ENCODE measurements around the gene GPR37L1.

DNA sequence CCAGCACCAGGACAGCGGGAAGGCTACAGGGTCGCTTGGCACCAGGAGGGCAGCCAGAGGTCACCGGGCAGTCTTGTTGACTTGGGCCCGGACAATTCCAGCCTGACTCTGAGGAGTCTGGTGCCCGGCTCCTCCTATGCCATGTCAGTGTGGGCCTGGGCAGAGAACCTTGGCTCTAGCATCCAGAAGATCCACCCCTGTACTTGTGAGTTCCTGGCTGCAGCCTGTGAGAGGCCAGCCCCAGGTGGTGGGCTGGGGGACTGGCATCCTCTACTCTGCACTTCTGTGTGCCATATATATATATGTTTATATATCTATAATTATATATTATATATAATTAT lies 49.3 kb downstream of the GPR37L1 start:
- TF ChIP-seq, protein P1, sequence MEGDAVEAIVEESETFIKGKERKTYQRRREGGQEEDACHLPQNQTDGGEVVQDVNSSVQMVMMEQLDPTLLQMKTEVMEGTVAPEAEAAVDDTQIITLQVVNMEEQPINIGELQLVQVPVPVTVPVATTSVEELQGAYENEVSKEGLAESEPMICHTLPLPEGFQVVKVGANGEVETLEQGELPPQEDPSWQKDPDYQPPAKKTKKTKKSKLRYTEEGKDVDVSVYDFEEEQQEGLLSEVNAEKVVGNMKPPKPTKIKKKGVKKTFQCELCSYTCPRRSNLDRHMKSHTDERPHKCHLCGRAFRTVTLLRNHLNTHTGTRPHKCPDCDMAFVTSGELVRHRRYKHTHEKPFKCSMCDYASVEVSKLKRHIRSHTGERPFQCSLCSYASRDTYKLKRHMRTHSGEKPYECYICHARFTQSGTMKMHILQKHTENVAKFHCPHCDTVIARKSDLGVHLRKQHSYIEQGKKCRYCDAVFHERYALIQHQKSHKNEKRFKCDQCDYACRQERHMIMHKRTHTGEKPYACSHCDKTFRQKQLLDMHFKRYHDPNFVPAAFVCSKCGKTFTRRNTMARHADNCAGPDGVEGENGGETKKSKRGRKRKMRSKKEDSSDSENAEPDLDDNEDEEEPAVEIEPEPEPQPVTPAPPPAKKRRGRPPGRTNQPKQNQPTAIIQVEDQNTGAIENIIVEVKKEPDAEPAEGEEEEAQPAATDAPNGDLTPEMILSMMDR (conservative IDR thresholded peaks at IDR 0.05; ENCODE audit: low read length) = no peak
- no peak for TF ChIP-seq EZH2phosphoT487 (IDR thresholded peaks at IDR 0.05; ENCODE audit: borderline replicate concordance)
